Measurements from ENCODE around the gene MAP3K14. TPM values are rescaled to one million over a fixed set of nuclear protein-coding genes. Genes with fewer than 3 reads are reported as not detected.

MAP3K14 gene
- total and polyA plus RNA-seq, 5 donors = 10.8 to 17.1 (median 15.0) TPM

DNA sequence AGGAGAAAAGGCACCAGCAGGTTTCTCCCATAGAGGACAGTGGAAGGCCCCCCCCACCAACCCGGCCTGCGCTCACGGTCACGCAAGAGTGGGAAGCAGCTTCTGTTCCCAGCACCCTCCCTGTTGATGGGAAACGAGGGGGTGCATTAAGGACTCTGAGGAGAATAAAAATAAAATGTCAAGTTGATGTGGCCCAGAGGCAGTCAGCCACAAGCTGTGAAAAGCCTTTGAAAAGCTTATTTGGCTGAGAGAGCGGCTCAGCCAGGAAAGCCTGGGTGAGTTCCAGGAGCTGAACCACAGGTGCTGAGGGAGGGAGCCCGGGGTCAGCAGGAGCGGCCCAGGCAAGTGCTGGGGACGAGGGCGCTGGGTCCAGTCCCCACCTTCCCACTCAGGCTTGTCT is 28.0 kb downstream of the MAP3K14 start:
- H3K4me1 ChIP-seq (ENCODE audit: control insufficient read depth, insufficient read depth, low read length) = peaks cover 31% of the 10 kb centered on the region
- intact Hi-C loops (cut with DNase I) = no loop called here
- no peaks in the 10 kb centered on the region for H3K9me3 ChIP-seq (ENCODE audit: control insufficient read depth, low read length)
- H3K27me3 ChIP-seq (ENCODE audit: control insufficient read depth, insufficient read depth) = no peaks in the 10 kb centered on the region
- peak overlapping the region; percentile 48 for H3K27ac ChIP-seq (ENCODE audit: low read length)
- 54% methylated on average over 10 of the region's 10 CpGs for WGBS
- H3K4me3 ChIP-seq (ENCODE audit: low read length) = no peak overlapping the region
- peak in 1 of 3 donors; percentile 51 for DNase-seq
- peak in 1 of 2 donors; percentile 1 for ATAC-seq

DNA sequence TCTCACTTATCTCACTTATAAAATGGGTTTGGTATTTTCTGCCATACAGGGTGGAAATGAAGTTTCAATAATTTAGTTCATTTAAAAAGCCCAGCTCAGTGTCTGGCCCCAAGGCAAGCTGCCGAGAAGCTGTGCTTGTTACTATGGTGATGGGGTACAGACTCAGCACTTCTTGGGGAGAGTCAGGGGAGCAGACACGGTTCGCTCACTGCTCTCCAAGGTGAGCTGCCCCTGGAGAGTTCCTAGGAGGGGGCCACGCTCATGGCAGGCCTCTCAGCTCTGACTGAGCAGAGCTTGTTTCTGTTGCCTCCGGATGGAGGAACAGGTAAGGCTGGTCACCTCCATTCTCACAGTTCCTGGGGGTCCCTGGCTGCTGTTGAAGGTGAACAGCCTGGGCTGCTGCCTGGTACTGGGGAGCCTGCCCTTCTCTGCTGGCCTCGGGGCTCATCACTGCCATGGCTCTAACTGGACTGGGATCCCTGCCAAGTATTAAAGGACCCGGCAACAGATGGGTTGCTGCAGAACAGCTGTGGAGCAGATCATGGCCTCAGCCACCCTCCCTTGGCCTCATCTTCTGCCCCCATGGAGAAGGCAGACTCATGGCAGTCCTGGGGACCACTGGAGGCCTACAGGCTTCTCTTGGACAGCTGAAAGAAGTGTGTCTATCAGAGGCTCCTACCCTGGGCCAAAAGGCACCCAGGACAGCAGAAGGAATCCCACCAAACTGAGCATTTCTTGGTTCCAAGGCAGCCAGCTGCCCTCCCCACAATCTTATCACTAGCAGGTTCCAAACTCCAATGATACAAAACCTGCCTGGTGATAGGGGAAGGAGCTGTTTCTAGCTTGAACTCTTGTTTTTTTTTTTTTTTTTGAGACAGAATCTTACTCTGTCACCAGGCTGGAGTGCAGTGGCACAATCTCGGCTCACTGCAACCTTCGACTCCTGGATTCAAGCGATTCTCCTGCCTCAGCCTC is 29.0 kb downstream of the MAP3K14 start:
- no peak overlapping the region for H3K4me3 ChIP-seq (ENCODE audit: low read length)
- H3K9me3 ChIP-seq (ENCODE audit: control insufficient read depth, low read length) = no peaks in the 10 kb centered on the region
- intact Hi-C loops (cut with DNase I) = no loop called here
- peaks cover 21% of the 10 kb centered on the region for H3K4me1 ChIP-seq (ENCODE audit: control insufficient read depth, insufficient read depth, low read length)
- no peak for ATAC-seq
- no peaks in the 10 kb centered on the region for H3K27me3 ChIP-seq (ENCODE audit: control insufficient read depth, insufficient read depth)
- DNase-seq = peak in 1 of 3 donors; percentile 68
- H3K27ac ChIP-seq (ENCODE audit: low read length) = peak overlapping the region; percentile 75
- 58% methylated on average over 10 of the region's 10 CpGs for WGBS

DNA sequence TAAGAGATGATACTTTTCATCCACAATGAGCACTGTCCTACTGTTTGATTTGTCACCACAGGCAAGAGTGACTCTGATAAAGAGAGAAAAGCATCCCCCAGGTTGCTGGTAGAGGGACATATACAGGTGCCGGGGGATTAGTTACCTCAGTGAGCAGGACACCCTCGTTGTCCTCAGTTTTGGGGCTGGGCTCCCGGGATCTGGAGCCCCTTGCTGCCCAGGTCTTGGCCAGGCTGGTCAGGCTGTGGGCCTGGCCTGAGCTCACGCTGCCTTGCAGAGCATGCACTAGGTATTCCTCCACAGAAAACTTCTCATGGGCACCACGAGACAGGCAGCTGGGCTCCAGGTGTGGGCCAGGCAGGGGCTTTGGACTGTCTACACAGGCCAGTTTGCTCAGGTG is 30.5 kb downstream of the MAP3K14 start:
- ATAC-seq (no peak), DNase-seq (peak in 1 of 3 donors; percentile 12)
- intact Hi-C loops (cut with DNase I) = no loop called here
- Histone ChIP-seq H3K4me3 (ENCODE audit: low read length) (no peak overlapping the region), H3K9me3 (ENCODE audit: control insufficient read depth, low read length) (no peaks in the 10 kb centered on the region), H3K27ac (ENCODE audit: low read length) (no peak overlapping the region), H3K4me1 (ENCODE audit: control insufficient read depth, insufficient read depth, low read length) (peaks cover 19% of the 10 kb centered on the region), H3K27me3 (ENCODE audit: control insufficient read depth, insufficient read depth) (no peaks in the 10 kb centered on the region)
- WGBS = 88% methylated on average over 5 of the region's 5 CpGs

DNA sequence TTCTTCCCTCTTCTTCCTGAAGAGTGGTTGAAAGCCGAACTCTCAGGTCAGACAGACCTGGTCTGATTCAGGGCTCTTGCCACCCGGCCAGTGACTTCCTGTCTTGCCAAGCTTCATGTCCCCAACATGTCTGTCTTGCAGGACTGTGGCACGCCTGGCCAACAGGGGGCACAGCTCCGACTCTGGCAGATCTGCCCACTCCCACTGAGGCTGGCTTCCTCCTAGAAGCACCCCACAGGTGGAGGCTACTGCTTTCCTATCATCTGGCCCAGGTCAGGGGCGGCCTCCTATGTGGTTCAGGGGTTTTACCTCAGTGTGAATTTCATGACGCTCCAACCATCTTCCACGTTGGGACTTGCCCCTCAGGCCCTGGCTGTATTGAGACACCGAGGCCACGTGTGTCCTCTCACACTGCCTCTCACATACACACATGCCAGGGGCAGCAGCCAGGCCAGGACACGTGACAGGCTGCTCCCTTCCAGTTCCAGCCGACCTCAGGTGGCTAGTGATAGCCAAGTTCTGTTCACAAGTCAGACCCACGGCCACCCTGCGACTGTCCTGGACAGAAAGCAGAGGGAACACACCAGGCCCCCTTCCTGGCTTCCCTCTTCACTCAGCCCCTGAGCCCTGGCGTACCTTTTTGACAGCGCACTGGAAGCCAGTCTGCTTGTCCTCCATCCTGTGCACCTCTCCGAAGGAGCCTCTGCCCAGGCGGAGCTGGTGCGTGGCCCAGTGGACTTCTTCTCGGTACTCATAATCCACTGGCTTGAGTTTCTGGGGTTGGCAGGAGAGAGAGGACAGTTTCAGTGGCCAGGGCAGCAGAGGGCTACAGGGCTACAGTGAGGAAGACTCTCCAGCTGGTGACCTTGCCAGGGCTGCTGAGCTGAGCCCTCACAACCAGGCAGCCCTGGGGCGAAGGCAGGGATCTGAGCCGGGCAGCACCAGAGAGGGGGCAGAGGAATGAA is 32.4 kb downstream of the MAP3K14 start:
- peak in 2 of 3 donors; percentile 82 to 83 for DNase-seq
- peak; percentile 36 to 54 for ATAC-seq
- 73% methylated on average over 21 of the region's 21 CpGs for WGBS
- Histone ChIP-seq H3K4me1 (ENCODE audit: control insufficient read depth, insufficient read depth, low read length) (peaks cover 12% of the 10 kb centered on the region), H3K27me3 (ENCODE audit: control insufficient read depth, insufficient read depth) (no peaks in the 10 kb centered on the region), H3K4me3 (ENCODE audit: low read length) (no peak overlapping the region), H3K27ac (ENCODE audit: low read length) (peak overlapping the region; percentile 81), H3K9me3 (ENCODE audit: control insufficient read depth, low read length) (no peaks in the 10 kb centered on the region)
- intact Hi-C loops (cut with DNase I) = no loop called here

DNA sequence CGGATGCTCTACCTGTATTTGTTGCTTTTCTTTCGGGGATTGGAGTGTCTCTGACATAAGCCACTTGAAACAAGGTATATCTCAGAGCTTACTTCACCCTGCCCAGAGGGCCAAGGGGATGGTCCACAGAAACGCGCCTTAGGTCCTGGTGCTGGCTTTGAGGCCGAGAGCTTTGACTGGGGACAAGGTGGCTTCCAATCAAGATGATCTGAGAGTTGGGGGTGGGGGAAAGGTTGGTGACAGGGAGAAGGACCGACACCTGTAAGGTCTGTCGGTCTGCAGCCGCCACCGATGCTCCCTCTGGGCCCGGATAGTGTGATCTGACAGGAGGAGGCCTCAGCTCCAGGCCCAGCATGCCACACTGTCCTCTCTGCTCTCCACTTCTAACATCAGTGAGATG is 33.1 kb downstream of the MAP3K14 start:
- peak in 1 of 3 donors; percentile 47 for DNase-seq
- WGBS = 87% methylated on average over 10 of the region's 10 CpGs
- intact Hi-C loops (cut with DNase I) = no loop called here
- H3K9me3 ChIP-seq (ENCODE audit: control insufficient read depth, low read length) = no peaks in the 10 kb centered on the region
- H3K27me3 ChIP-seq (ENCODE audit: control insufficient read depth, insufficient read depth) = no peaks in the 10 kb centered on the region
- H3K27ac ChIP-seq (ENCODE audit: low read length) = no peak overlapping the region
- H3K4me3 ChIP-seq (ENCODE audit: low read length) = no peak overlapping the region
- H3K4me1 ChIP-seq (ENCODE audit: control insufficient read depth, insufficient read depth, low read length) = peaks cover 14% of the 10 kb centered on the region
- ATAC-seq = no peak

DNA sequence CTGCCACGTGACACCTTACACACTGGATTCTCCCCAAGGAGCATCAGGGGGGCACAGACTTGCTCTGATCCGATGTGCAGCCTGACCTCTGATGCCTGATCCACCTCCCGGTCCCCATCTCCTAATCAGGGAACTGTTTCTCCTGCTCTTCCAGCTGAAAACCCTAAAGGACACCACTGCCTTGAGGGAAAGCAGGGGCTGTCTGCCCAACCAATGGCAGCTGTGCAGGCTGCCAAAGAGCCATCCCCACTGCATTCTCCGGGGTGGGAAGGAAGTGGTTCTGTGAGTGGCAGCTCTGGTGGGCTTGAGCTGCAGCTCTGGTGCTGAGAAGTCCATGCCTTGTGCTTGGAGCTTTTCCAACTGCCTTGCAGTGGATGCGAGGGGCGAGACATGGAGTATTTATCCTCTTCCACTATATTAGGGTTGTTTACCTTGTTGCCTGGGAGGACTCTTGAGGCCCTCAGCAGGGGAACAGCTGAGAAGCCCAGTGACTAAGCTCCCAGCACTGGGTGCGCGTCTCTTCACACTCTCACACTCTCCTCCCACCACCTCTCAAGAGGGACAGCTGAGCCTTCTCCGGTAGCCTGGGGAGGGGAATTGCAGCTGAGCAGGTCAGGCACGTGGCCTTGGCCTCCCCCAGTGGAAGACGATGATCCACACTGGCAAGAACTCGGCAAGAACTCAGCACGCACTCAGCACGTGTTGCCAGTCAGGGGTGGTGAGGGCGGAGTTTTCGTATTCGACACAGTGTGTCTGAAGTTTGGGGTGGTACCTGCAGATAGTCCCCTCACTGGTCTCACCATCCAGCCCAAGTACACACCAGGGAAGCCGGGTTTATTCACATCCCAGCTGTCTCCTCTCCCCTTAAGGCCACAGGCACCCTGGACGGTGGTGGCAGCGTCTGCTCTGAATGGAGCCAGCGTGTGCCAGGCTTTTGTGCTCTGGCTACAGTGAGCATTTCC is 33.9 kb downstream of the MAP3K14 start:
- WGBS = 48% methylated on average over 21 of the region's 21 CpGs
- peak; percentile 82 for ATAC-seq
- Histone ChIP-seq H3K9me3 (ENCODE audit: control insufficient read depth, low read length) (no peaks in the 10 kb centered on the region), H3K4me3 (ENCODE audit: low read length) (no peak overlapping the region), H3K27ac (ENCODE audit: low read length) (peak overlapping the region; percentile 85), H3K4me1 (ENCODE audit: control insufficient read depth, insufficient read depth, low read length) (peaks cover 14% of the 10 kb centered on the region), H3K27me3 (ENCODE audit: control insufficient read depth, insufficient read depth) (no peaks in the 10 kb centered on the region)
- intact Hi-C loops (cut with DNase I) = no loop called here
- DNase-seq = peak; percentile 71 to 85 (median 84)

DNA sequence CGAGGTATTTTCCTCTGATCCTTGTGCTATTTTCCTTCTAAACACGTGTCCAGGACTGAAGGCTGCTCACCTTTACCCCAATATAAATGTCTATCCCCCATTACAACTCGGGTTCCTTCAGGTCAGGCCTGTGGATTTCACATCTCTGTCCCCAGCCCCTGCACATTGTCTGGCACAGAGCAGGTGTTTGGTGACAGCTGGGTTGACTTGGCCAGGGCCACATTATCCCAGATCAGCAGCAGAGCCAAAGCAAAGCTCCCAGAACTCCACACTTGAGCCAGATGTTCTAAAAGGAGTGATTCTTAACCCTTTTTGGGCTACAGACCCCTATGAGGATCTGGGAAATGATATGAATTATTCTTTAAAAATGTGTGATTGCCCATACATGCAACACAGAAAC is 36.9 kb downstream of the MAP3K14 start:
- peak in 1 of 2 donors; percentile 5 for ATAC-seq
- intact Hi-C loops (cut with DNase I) = loop anchor here in 3 of 4 donors (5.0 to 10.0 kb wide), 6 partner anchors 32 to 107 kb away; partner anchors contain the start of genes FMNL1 (in 1 of the 3) and MAP3K14 (in 1 of the 3)
- 50% methylated on average over 3 of the region's 3 CpGs for WGBS

DNA sequence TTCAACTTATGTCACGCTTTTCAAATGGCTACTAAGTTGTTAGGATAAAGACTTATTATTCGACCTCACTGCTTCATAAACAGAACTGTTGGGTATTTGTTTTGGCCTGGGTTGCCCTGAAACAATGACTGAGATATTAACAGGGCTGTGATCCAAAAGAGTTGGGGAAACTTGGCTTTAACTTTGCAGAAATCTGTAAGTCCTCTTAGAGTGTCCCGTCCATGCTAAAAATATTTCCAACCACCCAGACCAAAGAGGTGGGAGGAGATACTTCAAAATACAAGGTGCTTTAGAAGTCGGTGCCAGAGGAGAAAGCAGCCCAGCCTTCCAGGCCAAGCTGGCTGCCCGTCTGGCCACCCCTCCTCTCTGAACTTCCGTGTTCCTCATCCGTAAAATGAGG is 38.8 kb downstream of the MAP3K14 start:
- WGBS = 14% methylated on average over 7 of the region's 7 CpGs

More for the DNA sequence above, 36.9 kb downstream of the MAP3K14 start:
- Histone ChIP-seq H3K27me3 (ENCODE audit: control insufficient read depth, insufficient read depth) (no peaks in the 10 kb centered on the region), H3K4me3 (ENCODE audit: low read length) (no peak overlapping the region), H3K4me1 (ENCODE audit: control insufficient read depth, insufficient read depth, low read length) (peaks cover 14% of the 10 kb centered on the region), H3K9me3 (ENCODE audit: control insufficient read depth, low read length) (no peaks in the 10 kb centered on the region), H3K27ac (ENCODE audit: low read length) (peak overlapping the region; percentile 56)
- DNase-seq = peak in 2 of 3 donors; percentile 26 to 69

DNA sequence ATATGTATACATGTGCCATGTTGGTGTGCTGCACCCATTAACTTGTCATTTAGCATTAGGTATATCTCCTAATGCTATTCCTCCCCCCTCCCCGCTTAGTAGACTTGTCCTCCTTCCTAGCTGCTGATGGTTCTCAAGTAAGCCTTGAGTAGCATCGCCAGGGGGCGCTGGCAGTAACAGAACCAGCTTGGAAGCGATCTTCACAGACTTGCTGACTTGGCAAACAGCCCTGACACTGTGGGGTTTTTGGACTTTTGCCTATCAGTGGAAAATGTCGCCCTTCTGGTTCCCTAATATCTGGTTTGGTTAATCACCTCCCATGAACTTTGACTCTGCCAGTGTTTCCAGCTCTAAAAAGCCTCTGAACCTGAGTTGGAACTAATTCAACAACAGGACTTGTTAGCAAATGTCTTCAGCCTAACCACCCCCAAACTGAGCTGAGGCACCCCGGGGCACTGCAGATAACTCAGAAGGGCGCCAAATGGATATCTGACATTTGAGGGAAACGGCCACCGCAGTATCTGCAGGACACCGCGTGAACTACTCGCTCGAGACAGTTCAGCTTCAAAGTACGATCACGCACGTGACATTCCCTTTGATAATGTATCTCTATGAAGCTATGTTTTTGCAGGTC is 39.5 kb downstream of the MAP3K14 start:
- Histone ChIP-seq H3K9me3 (ENCODE audit: control insufficient read depth, low read length) (no peaks in the 10 kb centered on the region), H3K27me3 (ENCODE audit: control insufficient read depth, insufficient read depth) (no peaks in the 10 kb centered on the region), H3K4me1 (ENCODE audit: control insufficient read depth, insufficient read depth, low read length) (peaks cover 6% of the 10 kb centered on the region), H3K4me3 (ENCODE audit: low read length) (no peak overlapping the region), H3K27ac (ENCODE audit: low read length) (peak overlapping the region; percentile 90)
- WGBS = 11% methylated on average over 16 of the region's 16 CpGs
- intact Hi-C loops (cut with DNase I) = loop anchor here (1.0 to 10.0 kb wide), 7 partner anchors 35 to 110 kb away; partner anchors contain the start of genes FMNL1 (in 1 of the 4) and MAP3K14 (in 1 of the 4)
- ATAC-seq (peak; percentile 75 to 77), DNase-seq (peak; percentile 96 to 99 (median 96))

More for the DNA sequence above, 38.8 kb downstream of the MAP3K14 start:
- Histone ChIP-seq H3K4me1 (ENCODE audit: control insufficient read depth, insufficient read depth, low read length) (peaks cover 10% of the 10 kb centered on the region), H3K27ac (ENCODE audit: low read length) (peak overlapping the region; percentile 90), H3K27me3 (ENCODE audit: control insufficient read depth, insufficient read depth) (no peaks in the 10 kb centered on the region), H3K4me3 (ENCODE audit: low read length) (no peak overlapping the region), H3K9me3 (ENCODE audit: control insufficient read depth, low read length) (no peaks in the 10 kb centered on the region)
- peak; percentile 73 to 75 for ATAC-seq
- intact Hi-C loops (cut with DNase I) = loop anchor here (1.0 to 10.0 kb wide), 7 partner anchors 34 to 109 kb away; partner anchors contain the start of genes FMNL1 (in 1 of the 4) and MAP3K14 (in 1 of the 4)
- DNase-seq = peak in 2 of 3 donors; percentile 76 to 78

Measured in right cardiac atrium (tissue), 5 donors.